ENCODE measurements around the gene ABCC3. TPM values are rescaled to one million over a fixed set of nuclear protein-coding genes. Genes with fewer than 3 reads are reported as not detected.

The ABCC3 gene
- total and polyA plus RNA-seq, 2 donors (not counting 3 experiments of a cell fraction or from before 2014, with no cell fraction given): 1.1 to 2.6 TPM

DNA sequence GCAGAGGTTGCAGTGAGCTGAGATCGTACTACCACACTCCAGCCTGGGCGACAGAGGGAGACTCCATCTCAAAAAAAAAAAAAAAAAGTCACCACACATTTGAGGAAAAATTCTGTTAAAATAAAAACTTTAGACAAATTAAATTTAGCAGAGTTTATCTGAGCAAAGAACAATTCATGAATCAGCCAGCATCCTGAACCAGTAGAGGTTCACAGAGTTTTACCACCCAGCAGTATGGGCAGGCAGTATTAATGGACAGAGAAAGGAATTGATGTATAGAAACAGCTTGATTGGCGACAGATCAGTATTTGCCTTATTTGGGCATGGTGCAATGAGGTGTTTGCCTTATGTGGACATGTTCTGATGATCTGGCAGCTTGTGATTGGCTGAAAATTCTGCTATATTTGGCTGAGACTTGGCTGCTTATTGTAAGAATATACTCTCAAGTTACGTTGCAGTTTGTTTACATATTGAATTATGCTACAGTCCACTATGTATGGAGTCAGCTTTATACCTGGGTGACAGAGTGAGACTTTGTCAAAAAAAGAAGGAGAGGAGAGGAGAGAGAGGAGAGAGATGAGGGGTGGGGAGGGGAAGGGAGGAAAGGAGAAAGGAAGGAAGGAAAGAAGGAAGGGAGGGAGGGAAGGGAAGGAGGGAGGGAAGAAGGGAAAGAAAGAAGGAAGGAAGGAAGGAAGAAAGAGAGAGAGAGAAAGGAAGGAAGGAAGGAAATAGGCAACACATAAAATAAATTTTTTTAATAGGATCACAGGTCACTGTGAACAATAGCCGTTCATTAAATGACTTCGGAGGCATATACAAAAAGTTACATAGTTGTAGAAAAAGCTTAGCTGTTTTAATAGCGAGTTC, 14.6 kb downstream of the ABCC3 start:
- FAIRE-seq: peak; percentile 52

More for the DNA sequence above, 14.6 kb downstream of the ABCC3 start:
- H3K9me1 ChIP-seq (replicated peaks; ENCODE audit: control insufficient read depth, extremely low read depth, insufficient read depth, low read length): no peaks in the 10 kb centered on the region
- H2AFZ ChIP-seq (ENCODE audit: low read depth, low read length): no peak overlapping the region
- H3K36me3 ChIP-seq (ENCODE audit: control insufficient read depth in 2 of 2, extremely low read depth in 1 of 2, insufficient read depth in 2 of 2, low read length in 2 of 2): no peaks in the 10 kb centered on the region
- H3K79me2 ChIP-seq (ENCODE audit: control insufficient read depth, insufficient read depth, low read length): no peaks in the 10 kb centered on the region
- dilution Hi-C loops (cut with MboI; ENCODE audit: extremely low pct_ligation_motif_present, low sequenced_read_pairs): no loop called here
- ChIA-PET CTCF (interaction anchor here (0.7 to 1.8 kb wide), 4 partner anchors 12 to 56 kb away, joined by 3 to 7 read pairs (median 4); no protein-coding TSS in a partner anchor), POLR2A (no interaction called here)
- H3K27ac ChIP-seq (ENCODE audit: insufficient read depth, low read depth, low read length): no peak overlapping the region
- no TSS peak for BruUV-seq (replicated peaks)
- no peak for DNase-seq (ENCODE audit: low read depth, low spot score)
- H3K4me2 ChIP-seq (ENCODE audit: insufficient read depth, low read length): no peak overlapping the region
- H3K9ac ChIP-seq (replicated peaks; ENCODE audit: extremely low read depth, insufficient read depth, low read length): no peak overlapping the region
- TF ChIP-seq EZH2 (IDR thresholded peaks at IDR 0.05; ENCODE audit: borderline replicate concordance, low read depth, low read length, severe bottlenecking) (no peak), MYC (IDR thresholded peaks at IDR 0.05; ENCODE audit: low read depth, low read length) (no peak), FOS (IDR thresholded peaks at IDR 0.05; ENCODE audit: borderline replicate concordance, insufficient read depth, low read length) (no peak), JUN (IDR thresholded peaks at IDR 0.05; ENCODE audit: borderline replicate concordance, insufficient read depth, insufficient read length, low read depth) (no peak), GATA2 (IDR thresholded peaks at IDR 0.05; ENCODE audit: insufficient read depth, insufficient read length, low read depth, low read length) (no peak), POLR2A (IDR thresholded peaks at IDR 0.05; ENCODE audit: low read depth, low read length) (no peak)
- TF ChIP-seq, protein P1, sequence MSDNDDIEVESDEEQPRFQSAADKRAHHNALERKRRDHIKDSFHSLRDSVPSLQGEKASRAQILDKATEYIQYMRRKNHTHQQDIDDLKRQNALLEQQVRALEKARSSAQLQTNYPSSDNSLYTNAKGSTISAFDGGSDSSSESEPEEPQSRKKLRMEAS (IDR thresholded peaks at IDR 0.05; ENCODE audit: insufficient read depth, insufficient read length): no peak
- TF ChIP-seq, protein P2, sequence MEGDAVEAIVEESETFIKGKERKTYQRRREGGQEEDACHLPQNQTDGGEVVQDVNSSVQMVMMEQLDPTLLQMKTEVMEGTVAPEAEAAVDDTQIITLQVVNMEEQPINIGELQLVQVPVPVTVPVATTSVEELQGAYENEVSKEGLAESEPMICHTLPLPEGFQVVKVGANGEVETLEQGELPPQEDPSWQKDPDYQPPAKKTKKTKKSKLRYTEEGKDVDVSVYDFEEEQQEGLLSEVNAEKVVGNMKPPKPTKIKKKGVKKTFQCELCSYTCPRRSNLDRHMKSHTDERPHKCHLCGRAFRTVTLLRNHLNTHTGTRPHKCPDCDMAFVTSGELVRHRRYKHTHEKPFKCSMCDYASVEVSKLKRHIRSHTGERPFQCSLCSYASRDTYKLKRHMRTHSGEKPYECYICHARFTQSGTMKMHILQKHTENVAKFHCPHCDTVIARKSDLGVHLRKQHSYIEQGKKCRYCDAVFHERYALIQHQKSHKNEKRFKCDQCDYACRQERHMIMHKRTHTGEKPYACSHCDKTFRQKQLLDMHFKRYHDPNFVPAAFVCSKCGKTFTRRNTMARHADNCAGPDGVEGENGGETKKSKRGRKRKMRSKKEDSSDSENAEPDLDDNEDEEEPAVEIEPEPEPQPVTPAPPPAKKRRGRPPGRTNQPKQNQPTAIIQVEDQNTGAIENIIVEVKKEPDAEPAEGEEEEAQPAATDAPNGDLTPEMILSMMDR (IDR thresholded peaks at IDR 0.05; ENCODE audit: extremely low read depth in 1 of 2, insufficient read depth in 1 of 2, low read depth in 1 of 2, low read length in 2 of 2): no peak
- intact Hi-C loops (cut with micrococcal nuclease): no loop called here
- H3K27me3 ChIP-seq (ENCODE audit: control insufficient read depth in 2 of 2, insufficient read depth in 2 of 2, low read length in 2 of 2): no peaks in the 10 kb centered on the region
- no peaks in the 10 kb centered on the region for H3K4me1 ChIP-seq (ENCODE audit: control insufficient read depth, extremely low read depth, insufficient read depth, low read length)
- H3K9me3 ChIP-seq (replicated peaks; ENCODE audit: control insufficient read depth, insufficient read depth, low read length): no peaks in the 10 kb centered on the region
- H3K4me3 ChIP-seq (replicated peaks in 1 of 3; ENCODE audit: insufficient read depth in 1 of 3, low read depth in 1 of 3, low read length in 3 of 3): no peak overlapping the region
- no peaks in the 10 kb centered on the region for H4K20me1 ChIP-seq (replicated peaks; ENCODE audit: control insufficient read depth, extremely low read depth, insufficient read depth, low read length)

All from endothelial cell of umbilical vein (primary cell).